Nephron progenitor cell (in vitro differentiated cells): Measurements from ENCODE around the gene UTS2R.

Experiments
- DNase-seq: peaks from one replicate; pipeline ENCODE4 v3.0.0; 2021
- H3K27ac Mint-ChIP-seq: 2 replicates; pipeline ENCODE4 v1.8.0; 2021; ENCODE audit warnings: mild to moderate bottlenecking, moderate library complexity, mixed read lengths
- H3K27me3 Mint-ChIP-seq: 2 replicates; pipeline ENCODE4 v1.8.0; 2021; ENCODE audit warnings: mild to moderate bottlenecking, low read depth, mixed read lengths; ENCODE audit not compliant: poor library complexity
- H3K36me3 Mint-ChIP-seq: 2 replicates; pipeline ENCODE4 v1.8.0; 2021; ENCODE audit warnings: low read depth, mixed read lengths
- H3K4me1 Mint-ChIP-seq: 2 replicates; pipeline ENCODE4 v1.8.0; 2021; ENCODE audit warnings: mixed read lengths
- H3K4me3 Mint-ChIP-seq: 2 replicates; pipeline ENCODE4 v1.8.0; 2021; ENCODE audit warnings: mild to moderate bottlenecking, moderate library complexity, mixed read lengths
- H3K9me3 Mint-ChIP-seq: 2 replicates; pipeline ENCODE4 v1.8.0; 2021; ENCODE audit warnings: mild to moderate bottlenecking, moderate library complexity, mixed read lengths
- TF ChIP-seq, protein P1 (sequence below): fragments of 200-600 bp; sonication (generic); IDR thresholded peaks from 2 replicates; pipeline ENCODE4 v1.5.0; 2021; ENCODE audit warnings: antibody characterized with exemption

Gene UTS2R

GRCh38 chr17:82348866-82349265 lies 22.7 kb upstream of the UTS2R start:
- H3K4me3 Mint-ChIP-seq = peak overlapping the region; percentile 16
- peaks cover 47% of the 10 kb centered on the region for H3K4me1 Mint-ChIP-seq
- DNase-seq = no peak
- H3K9me3 Mint-ChIP-seq = no peaks in the 10 kb centered on the region
- peak overlapping the region; percentile 25 for H3K27ac Mint-ChIP-seq
- no peaks in the 10 kb centered on the region for H3K36me3 Mint-ChIP-seq
- TF ChIP-seq, protein P1, sequence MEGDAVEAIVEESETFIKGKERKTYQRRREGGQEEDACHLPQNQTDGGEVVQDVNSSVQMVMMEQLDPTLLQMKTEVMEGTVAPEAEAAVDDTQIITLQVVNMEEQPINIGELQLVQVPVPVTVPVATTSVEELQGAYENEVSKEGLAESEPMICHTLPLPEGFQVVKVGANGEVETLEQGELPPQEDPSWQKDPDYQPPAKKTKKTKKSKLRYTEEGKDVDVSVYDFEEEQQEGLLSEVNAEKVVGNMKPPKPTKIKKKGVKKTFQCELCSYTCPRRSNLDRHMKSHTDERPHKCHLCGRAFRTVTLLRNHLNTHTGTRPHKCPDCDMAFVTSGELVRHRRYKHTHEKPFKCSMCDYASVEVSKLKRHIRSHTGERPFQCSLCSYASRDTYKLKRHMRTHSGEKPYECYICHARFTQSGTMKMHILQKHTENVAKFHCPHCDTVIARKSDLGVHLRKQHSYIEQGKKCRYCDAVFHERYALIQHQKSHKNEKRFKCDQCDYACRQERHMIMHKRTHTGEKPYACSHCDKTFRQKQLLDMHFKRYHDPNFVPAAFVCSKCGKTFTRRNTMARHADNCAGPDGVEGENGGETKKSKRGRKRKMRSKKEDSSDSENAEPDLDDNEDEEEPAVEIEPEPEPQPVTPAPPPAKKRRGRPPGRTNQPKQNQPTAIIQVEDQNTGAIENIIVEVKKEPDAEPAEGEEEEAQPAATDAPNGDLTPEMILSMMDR = no peak
- H3K27me3 Mint-ChIP-seq = peaks cover 9% of the 10 kb centered on the region

GRCh38 chr17:82349287-82349701 lies 22.3 kb upstream of the UTS2R start:
- no peak overlapping the region for H3K27ac Mint-ChIP-seq
- H3K4me1 Mint-ChIP-seq = peaks cover 46% of the 10 kb centered on the region
- no peaks in the 10 kb centered on the region for H3K9me3 Mint-ChIP-seq
- TF ChIP-seq, protein P1 = no peak
- no peak for DNase-seq
- H3K4me3 Mint-ChIP-seq = peak overlapping the region; percentile 16
- peaks cover 9% of the 10 kb centered on the region for H3K27me3 Mint-ChIP-seq
- H3K36me3 Mint-ChIP-seq = no peaks in the 10 kb centered on the region

DNA sequence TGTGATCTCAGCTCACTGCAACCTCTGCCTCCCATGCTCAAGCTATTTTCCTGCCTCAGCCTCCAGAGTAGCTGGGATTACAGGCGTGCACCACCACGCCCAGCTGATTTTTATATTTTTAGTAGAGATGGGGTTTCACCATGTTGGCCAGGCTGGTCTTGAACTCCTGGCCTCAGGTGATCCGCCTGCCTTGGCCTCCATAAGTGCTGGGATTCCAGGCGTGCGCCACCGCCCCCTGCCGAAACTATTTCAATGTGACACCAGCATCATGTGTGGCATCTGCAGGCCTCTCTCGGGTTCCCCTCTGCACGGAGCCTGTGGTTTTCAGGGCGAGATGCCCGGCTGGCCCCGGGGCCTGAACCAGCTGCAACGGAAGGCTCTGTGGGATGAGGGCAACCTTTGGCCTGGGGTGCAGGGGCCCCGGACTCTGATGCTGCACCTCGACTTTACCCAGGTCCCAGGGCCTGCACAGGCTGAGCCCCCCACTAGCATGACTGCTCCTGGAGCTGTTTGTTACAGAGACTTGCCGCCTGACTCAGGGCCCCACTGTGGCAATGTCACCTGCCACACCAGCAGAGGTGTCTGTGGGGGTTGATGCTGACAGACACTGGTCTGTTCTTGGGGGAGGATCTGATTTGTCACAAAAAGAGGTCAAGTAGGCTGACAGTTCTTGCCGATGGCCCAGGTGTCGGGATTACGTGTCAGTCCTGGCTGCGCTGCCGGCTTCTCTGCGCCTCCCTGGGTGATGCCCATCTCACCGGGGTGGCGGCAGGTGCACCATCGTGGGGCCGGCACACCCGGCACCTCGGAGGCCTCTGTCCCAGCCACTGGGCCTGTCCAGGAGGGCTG lies 21.2 kb upstream of the UTS2R start:
- Mint-ChIP-seq H3K4me3 (no peak overlapping the region), H3K27ac (no peak overlapping the region), H3K27me3 (peaks cover 14% of the 10 kb centered on the region), H3K36me3 (no peaks in the 10 kb centered on the region), H3K9me3 (no peaks in the 10 kb centered on the region), H3K4me1 (peaks cover 36% of the 10 kb centered on the region)
- TF ChIP-seq, protein P1 = no peak
- no peak for DNase-seq

DNA sequence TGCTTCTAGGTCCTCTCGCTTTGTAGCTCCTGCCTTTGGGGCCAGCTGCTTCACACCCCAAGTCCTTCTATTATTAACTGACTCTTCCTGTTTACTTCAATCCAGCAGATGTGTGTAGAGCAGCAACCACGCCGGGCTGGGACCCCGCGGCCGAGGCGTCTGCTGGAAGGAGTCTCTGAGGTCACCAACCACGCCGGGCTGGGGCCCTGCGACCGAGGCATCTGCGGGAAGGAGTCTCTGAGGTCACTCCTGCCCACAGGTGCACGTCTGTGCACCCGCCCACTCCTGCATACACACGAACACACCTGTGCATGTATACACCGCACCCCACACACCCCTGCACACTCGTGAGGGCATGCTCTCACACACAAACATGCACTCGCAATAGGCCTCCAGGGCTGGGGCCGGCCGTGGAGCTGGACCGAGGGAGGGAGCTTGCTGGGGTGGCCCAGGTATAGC lies 20.3 kb upstream of the UTS2R start:
- TF ChIP-seq, protein P1 = no peak
- H3K27ac Mint-ChIP-seq = no peak overlapping the region
- H3K4me1 Mint-ChIP-seq = peaks cover 40% of the 10 kb centered on the region

DNA sequence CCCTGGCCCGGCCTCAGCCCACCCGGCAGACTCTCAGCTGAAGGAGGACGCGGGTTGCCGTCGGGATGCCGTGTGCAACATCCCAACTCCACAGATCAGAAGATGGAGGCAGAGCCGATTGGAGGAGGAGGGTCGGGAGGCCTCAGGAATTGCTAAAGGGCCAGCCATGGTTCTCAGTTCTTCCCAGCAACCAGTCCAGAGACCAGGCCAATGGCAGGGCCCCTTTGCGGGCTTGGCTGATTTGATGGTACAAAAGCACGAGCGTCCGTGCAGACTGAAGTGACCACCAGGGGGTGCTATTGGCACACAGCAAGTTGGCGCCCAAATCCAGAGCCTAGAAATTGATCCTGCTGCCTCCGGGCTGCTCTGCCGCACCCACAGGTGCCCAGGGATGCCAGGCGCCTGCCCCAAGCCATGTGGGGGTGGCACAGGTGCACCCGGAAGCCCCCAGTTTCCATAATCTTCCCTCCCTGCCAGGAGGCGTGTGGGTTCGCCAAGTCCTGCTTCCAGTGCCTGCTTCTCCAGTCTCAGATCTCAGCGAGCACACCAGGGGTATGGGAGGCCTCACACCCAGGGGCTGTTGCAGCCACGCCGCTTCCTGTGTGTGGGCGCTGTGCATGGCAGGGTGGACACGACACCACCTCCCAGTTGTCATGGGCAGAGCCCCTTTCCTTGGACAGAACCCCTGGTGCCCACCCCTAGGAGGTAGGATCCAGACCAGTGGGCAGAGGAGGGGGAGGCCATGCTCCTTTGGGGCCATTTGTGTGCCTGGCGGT lies 19.7 kb upstream of the UTS2R start:
- TF ChIP-seq, protein P1 = peak; percentile 98
- Mint-ChIP-seq H3K4me3 (no peak overlapping the region), H3K4me1 (peaks cover 41% of the 10 kb centered on the region), H3K36me3 (no peaks in the 10 kb centered on the region), H3K9me3 (no peaks in the 10 kb centered on the region), H3K27me3 (peaks cover 19% of the 10 kb centered on the region), H3K27ac (no peak overlapping the region)
- peak; percentile 88 for DNase-seq

More for the DNA sequence above, 20.3 kb upstream of the UTS2R start:
- no peak for DNase-seq
- no peak overlapping the region for H3K4me3 Mint-ChIP-seq
- H3K27me3 Mint-ChIP-seq = peaks cover 19% of the 10 kb centered on the region
- no peaks in the 10 kb centered on the region for H3K9me3 Mint-ChIP-seq
- H3K36me3 Mint-ChIP-seq = no peaks in the 10 kb centered on the region
